ENCODE results near the gene WDTC1.
A peak's percentile ranks its signal among the peaks of the same experiment; 100 is the strongest.

WDTC1 gene

DNA sequence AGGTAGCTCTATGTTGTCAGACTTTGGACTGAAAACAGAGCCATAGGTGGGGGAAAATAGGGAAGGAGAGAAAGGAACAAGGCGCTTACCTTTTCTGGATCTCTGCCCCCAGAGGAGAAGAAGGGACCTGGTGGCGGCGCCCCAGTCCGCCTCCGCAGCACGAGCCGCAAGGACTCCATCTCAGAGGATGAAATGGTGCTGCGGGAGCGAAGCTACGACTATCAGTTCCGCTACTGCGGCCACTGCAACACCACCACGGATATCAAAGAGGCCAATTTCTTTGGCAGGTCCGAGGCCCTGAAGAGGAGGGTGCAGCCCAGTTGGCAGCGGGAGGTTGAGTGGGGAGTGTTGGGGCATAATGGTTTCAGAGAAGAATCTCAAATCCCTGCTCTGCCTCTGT lies 69.1 kb downstream of the WDTC1 start:
- DNase-seq: no peak

DNA sequence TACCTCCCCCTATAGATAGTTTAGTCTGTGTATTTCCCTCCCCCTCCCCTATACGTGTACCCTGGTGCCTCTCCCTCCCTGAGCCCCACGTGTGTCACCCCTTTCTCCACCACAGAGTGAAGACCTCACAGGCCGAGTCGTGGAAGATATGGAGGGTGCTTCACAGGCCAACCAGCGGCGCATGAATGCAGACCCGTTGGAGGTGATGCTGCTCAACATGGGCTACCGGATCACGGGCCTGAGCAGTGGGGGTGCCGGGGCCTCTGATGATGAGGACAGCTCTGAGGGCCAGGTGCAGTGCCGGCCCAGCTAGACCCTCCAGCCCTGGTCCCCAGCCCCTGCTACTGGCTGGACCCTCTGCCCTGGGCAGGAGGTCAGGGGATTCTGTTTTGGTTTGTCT lies 71.6 kb downstream of the WDTC1 start:
- DNase-seq: no peak

DNA sequence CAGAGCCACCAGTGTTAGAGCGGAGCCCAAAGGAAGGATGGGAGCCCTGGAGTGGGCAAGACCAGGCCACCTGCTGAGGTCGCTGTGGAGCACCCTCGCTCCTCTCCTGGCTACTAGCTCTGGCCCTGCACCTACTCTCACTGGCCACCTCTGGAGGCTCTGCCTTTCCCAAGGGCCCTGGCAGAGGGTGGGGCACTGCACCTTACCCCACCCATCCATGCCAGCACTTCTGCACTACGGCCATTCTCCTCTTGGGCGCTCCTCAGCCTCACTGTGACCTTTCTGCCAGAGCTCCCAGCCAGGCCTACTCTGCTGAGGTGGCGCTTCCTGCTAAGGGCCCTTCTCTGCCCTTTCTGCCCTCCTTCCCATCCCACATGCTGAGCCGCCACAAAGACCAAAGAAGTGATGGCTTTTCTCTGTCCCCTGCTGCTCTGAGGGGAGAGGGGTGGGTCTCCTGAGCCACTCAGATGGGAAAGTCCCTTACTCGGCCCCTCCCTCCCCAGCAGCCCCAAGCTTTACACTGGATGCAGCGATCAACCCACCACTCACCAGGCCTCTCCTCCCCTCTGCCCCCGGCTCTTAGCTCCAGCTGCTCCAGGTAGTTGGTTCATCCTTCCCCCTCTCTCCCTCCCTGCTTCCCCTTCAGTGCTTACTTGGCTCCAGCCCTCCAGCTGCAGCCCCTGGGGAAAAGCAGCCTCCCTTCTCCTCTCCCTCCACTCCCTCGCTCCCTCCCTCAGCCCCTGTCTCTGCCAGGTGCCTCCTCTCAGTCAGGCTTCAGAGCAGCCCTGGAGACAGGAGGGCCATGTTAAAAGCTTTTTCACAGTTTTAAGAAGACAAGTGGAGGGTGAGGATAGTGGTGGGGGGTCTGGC lies 72.7 kb downstream of the WDTC1 start:
- peak; percentile 67 for DNase-seq

DNA sequence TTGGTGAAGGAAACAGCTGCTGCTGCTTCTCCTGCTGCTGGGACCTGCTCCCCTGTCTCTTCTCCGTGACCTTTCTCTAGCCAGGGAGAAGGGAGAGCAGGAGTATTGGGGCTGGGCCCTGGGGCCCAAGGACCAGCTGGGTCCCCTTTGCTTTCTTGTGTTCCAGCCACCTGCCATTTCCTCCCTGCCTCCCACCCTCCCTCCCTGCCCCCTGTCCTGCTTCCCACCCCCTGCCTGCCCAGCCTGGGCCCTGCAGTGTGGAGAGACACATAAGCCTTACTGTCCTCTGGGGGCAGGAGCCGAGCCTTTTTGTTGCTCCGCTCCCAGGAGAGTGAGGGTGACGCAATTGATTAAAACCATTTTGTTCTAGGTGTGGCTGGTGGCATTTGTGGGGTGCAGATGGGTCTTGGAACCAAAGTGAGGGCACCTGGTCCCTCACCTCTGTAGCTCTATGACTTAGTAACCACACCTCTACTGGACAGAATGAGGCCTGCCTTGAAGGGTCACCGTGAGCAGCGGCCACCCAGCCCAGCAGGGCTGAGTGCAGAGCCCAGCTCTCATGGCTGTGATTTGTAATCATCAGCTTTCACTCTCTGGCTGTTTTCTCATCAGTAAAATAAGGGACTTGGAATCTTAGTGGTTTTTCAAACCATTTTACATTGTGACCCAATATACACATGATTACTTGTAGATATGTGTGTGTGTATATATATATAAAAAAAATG lies 73.6 kb downstream of the WDTC1 start:
- DNase-seq: no peak

DNA sequence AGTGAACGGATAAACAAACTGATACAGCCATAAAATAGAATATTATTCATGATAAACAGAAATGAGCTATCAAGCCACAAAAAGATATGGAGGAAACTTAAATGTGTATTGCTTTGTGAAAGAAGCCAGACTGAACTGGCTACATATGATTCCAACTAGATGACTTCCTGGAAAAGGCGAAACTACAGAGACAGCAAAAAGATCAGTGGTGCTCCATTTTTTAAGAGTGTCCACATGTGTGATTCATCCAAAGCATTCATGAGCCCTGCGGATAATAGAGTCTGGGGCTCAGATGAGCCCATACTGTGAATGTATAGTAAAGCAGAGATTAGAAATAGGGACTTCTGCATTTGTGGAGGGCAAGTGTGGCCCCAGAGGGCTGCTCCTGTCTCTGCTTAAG lies 79.7 kb downstream of the WDTC1 start:
- no peak for DNase-seq

DNA sequence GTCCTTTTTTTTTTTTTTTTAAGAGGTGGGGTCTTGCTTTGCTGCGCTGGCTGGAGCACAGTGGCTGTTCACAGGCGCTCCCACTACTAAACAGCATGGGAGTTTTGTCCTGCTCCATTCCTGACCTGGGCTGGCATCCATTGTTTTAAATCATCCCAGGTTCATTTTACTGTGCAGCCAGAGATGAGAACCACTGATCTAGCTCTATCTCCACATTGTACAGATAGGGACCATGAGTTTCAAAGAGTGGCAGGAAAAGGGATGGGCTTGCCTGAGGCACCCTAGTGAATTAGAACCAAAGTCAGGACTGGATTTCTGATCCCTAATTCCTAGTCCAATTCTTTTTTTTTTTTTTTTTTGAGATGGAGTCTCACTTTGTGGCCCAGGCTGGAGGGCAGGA lies 80.3 kb downstream of the WDTC1 start:
- DNase-seq: no peak

DNA sequence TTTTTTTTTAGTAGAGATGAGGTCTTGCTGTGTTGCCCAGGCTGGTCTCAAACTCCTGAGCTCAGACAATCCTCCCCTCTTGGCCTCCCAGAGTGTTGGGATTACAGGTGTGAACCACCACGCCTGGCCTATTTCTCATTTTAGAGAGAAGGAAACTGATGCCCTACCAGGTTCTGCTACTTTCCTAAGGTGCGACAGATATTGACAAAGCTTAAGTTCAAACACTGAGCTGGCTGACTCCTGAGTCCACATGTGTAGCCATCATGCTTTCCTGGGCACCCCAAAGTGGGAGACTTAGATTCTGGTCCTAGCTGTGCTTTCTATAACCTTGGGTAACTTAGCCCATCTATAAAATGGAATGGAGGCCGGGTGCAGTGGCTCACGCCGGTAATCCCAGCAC lies 82.4 kb downstream of the WDTC1 start:
- DNase-seq: no peak

DNA sequence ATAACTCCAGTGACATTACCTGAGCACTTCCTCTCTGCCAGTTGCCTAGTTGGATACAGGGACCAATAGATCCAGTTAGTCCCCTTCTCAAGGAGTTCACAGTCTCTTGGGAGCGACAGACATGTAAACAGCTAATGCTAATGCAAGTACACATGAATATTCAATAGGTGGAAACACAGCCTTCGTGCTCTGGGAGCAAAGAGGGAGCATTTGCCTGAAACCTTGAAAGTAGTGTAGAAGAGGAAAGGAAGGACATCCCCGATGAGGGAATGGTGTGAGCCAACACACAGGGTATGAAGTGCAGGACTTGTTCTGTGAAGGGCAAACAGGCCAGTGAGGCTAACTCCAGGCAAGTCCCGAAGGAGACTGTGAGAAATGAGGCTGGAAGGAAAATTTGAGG lies 83.7 kb downstream of the WDTC1 start:
- no peak for DNase-seq

DNA sequence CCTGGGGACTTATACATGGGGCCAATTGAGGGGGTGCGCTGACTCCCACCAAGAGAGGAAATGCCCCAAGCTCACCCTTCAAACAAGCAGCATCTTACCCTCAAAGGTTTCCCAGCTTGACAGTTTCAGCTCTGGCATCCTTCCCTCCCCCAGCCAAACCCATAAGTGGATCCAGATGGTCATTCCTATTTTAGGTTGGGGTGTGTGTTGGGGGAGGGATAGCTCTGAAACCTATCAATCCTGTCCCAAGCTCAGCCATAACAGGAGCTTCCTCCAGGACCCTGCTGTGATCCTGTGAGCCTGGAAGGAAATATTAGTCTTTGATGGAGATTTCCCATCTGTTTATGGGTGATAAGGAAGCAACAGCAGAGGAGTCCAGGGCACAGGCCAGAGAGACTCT lies 84.2 kb downstream of the WDTC1 start:
- DNase-seq: no peak

DNA sequence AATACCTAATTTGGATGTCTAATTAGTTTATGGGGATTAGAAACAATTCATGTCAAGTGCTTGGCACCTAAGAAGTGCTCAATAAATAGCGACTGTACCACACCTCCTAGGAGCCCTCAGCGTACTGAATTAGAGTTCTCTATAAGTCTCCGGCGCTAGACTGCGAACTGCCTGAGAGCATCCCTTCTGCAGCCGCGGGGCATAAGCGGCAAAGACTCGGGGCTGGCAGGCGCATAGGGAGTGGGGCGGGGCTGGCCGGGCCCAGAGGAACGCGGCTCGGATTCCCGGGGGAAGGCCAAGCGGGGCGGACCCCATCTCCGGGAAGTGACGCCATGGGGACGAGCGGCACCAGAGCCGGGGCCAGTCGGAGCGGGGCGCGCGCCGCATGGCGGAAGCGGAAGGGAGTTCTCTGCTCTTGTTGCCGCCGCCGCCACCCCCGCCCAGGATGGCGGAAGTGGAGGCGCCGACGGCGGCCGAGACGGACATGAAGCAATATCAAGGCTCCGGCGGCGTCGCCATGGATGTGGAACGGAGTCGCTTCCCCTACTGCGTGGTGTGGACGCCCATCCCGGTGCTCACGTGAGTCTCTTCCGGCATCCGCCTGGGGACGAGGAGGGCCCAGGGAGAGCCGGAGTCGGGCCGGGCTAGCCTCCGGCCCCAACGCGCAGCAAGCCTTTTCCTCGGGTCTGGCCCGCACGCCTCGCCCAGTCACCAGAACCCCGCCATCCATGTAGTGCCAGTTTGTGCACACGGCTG lies 87.6 kb downstream of the WDTC1 start, which contains the start of gene TMEM222:
Gene TMEM222, plus strand, starts transcription at position 351 of the 756 bp plus-strand sequence. Its CDS starts 35 bp downstream, at position 386.
- peak; percentile 96 for DNase-seq

DNA sequence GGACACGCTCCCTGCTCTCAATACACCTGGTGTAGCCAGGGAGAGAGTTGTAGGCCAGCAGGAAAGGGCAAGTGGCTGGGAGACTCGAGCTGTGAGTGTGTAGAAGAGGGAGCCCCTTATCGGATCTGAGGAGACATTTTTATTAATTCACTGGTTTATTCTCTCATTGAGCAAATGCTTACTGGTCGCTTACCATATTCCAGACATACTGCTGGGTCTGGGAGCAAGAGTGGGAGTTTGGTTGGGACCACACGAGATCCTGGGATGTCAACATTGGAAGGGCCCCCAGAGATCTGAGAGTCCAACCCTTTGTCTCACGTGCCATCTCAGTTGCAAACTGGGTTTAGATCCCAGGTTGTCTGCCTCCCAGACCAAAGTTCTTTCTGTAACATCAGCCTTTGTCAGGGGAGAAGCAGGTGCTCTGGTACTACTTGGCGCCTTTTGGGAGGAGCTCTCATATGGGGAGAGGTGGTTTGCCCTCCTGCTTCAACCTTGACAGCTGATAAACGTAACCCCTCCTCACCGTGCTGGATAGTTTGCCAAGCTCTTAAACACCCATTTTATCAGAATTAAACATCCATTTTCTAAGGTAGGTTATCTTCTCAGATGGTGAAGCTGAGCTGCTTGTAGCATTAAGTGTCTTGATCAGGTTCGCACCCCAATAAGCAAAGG lies 88.3 kb downstream of the WDTC1 start:
- DNase-seq: no peak

DNA sequence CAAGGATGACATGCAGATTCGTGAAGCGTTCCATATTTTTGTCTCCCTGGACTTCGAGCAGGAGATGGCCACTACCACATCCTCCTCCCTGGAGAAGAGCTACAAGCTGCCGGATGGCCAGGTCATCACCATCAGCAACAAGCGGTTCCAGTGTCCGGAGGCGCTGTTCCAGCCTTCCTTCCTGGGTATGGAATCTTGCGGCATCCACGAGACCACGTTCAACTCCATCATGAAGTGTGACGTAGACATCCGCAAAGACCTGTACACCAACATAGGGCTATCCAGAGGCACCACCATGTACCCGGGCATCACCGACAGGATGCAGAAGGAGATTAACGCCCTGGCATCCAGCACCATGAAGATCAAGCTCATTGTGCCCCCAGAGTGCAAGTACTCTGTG lies 90.9 kb downstream of the WDTC1 start:
- DNase-seq: no peak

DNA sequence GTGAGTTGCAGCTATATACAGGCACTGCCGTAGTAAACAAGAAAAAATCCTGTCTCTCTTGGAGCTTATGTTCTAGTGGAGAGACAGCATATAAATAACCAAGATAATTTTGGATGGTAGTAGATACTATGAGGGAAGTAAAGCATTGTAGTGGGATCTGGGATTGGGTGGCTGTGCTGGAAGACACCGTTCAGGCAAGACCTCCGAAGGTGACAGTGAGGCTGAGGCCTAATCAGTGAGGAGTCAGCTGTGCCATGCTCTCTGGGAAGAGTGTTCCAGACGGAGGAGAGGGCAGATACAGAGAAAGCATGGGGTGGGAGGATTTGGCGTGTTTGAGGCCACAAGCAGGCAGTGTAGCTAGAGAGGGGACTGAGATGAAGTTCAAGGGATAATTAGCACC lies 93.5 kb downstream of the WDTC1 start:
- DNase-seq: no peak

DNA sequence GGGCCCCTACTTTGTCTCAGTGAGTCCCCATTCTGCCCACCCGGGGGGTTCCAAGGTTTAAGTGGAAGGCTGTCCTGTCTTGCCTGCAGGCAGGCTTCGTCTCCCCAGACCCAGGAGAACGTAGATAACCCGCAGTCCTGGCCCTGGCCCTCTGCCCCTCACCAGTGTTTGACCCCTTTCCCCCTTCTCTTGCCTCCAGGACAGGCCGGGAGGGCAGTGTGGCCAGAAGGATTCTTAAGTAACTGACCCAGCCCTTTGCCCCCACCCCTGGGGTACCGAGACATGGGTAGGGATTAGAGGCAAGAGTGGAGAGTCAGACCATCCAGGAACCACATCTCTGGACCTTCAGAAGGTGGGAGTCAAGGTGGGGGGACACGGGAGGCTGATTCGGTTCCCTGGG lies 96.4 kb downstream of the WDTC1 start:
- DNase-seq: no peak

DNA sequence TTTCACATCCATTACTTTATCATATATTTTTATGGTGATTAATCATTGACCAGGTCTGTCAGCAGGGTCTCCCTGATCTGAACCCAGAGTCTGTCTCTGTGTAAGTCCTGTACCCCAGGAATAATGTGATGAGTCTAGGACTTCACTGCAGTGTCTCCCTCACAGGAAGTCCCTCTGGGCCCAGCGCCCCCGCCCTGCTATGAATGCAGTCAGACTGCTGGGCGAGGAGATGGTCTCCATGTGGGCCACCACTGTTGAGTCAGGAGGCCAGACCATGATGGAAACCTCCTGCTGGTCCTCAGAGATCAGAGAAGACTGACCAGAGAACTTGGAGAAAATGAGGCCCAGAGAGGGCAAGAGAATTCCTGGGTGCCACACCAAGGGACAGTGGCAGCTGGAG lies 97.0 kb downstream of the WDTC1 start:
- DNase-seq: no peak

DNA sequence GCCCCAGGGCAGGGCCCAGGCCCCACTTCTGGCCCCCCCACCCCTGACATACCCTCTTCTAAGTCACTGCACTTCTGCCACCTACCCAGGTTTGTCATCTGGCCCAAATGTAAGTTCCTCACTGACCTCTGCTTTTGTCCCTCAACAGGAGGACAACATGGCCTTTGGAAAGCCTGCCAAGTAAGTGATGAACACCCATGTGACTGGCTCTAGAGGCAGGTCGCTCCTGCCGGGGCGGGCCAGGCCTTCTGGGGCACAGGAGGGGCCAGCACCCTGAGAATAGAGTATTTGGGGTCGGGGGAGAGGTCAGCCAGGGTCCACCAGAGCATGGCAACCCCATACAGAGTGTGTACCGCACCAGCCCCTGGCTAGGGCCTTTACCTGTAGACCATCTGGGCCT lies 97.5 kb downstream of the WDTC1 start:
- DNase-seq: no peak

DNA sequence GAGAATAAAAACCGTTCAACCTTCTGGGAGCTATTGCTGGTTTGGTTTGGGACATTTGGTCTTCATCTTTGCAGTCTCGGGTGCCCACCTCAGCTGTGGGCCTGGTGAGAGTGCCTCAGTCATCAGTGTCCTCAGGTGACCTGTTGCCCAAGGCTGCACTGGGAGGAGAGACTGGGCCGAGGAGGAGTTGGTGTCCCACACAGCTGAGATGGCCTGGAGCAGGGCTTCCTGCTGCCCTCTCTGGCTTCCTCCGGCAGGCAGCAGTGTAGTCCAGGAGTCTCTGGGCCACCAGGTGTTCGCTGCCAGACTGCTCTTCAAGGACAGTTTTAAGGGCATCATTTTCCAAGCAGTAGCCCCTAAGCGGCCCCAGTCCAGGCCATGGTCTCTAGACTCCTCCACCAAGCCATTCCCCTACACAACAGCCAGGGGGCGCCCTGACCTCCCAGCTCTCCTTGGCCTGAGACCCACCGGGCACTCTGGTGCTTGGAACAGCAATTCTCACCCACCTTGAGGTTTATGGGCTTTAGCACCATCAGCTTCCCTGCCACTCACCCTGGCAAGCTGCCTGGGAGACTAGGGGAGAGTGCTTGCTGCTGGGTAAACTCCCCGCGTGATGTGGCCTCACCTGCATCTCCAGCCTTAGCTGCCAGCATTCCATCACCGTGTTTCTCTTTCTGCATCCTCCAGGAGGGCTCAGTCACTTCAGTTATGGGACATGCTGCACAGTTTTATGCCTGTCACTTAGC lies 98.3 kb downstream of the WDTC1 start:
- DNase-seq: no peak

DNA sequence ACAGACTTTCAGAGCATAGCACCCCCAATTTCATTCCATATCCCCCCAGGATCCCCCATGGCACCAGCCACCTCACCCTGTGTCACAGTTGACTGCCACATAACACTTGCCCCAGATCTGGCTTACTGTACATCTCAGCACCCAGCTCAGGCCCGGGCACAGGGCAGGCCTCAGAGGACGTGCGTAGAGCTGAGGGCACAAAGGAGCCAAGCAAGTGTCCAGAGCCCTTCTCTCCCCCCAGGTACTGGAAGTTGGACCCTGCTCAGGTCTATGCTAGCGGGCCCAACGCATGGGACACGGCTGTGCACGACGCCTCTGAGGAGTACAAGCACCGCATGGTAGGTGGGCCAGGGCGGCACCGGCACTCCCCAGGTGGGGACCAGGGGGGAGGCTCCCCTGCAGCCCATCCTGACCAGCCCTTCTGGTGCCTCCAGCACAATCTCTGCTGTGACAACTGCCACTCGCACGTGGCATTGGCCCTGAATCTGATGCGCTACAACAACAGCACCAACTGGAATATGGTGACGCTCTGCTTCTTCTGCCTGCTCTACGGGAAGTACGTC lies 99.4 kb downstream of the WDTC1 start:
- no peak for DNase-seq

DNA sequence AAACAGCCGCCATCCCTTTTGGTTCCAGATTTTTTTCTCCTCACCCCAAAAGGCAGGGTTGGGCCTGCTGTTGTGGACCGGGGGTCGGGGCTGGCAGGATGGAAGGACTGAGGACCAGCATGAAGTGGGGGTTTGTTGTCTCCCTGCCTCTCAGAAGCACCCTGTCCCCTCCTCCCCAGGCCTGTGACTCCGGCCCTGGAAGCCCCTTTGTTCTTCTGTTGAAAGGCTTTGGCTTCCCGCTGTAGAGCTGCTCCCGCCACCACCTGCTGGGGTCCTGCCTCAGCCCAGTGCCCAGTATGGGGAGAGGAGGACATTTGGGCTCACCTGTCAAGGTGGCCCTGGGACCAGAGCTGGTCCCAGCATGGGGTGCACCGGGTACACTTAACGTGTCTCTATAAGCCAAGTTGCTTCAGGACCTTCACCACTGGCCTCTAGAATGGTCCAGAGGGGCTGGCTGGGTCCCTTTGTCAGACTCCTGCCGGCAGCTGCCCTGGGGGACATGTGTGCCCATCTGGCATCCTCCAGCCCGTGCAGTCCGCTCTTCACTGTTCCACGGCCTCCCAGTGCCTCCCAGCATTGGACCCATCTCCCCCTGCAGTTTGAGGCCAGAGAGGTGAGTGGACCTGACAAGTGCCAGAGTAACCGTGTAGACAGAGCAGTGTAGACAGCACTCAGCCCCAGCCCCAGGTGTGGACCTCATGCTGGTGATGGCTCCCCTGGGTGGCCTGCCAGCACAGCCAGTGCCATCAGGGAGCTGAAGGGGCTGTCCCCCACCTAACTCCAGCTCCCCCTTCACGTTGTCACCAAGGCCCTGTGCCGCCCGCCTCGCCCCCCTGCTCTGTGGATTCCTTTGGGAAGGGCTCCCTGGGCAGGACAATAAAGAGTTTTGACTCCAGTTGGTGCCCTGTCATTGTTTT lies 101.3 kb downstream of the WDTC1 start:
- no peak for DNase-seq

DNA sequence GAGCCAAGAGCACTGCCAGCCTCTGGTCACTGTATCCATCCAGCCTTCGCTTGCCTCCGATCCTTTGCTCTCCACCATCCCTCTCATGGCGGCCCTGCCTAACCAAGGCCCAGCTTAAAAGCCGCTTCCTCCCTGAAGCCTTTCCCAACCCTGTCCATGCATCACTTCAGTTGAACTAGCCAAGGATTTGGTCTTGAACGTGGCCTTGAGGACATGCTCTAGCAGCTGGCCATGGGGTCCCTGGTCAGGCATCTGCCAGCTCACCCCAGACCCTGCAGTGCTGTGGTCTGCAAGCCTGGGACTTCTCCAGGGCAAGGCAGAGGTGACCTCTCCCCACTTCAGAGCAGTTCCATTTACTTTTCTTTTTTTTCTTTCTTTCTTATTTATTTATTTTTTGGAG lies 102.3 kb downstream of the WDTC1 start:
- DNase-seq: no peak

DNA sequence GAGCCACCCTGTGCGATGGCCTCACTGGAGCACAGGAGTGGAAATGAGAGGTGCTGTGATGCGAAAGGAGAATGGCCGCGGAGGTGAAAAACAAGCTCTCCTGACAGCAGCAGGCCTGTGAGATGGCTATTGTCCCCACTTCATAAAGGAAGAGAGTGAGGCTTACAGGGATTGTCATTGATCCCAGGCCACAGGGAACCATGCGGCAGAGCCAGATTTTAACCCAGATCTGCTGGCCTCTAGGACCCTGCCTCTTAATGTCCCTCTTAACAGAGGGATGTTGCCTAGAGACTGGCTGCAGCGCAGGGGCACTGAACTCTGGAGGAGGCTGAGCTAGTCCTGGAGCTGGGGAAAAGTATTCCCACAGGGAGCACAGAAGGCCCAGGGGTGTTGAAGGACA lies 104.3 kb downstream of the WDTC1 start:
- no peak for DNase-seq
